Measurements from ENCODE around the gene MLIP. TPM values are rescaled to one million over a fixed set of nuclear protein-coding genes. Genes with fewer than 3 reads are reported as not detected.

Gene MLIP
- total and polyA plus RNA-seq, 2 of the 13 experiments (the other 11 are each of a cell fraction or from before 2014, with no cell fraction given) = 0.08 to 0.33 TPM

DNA sequence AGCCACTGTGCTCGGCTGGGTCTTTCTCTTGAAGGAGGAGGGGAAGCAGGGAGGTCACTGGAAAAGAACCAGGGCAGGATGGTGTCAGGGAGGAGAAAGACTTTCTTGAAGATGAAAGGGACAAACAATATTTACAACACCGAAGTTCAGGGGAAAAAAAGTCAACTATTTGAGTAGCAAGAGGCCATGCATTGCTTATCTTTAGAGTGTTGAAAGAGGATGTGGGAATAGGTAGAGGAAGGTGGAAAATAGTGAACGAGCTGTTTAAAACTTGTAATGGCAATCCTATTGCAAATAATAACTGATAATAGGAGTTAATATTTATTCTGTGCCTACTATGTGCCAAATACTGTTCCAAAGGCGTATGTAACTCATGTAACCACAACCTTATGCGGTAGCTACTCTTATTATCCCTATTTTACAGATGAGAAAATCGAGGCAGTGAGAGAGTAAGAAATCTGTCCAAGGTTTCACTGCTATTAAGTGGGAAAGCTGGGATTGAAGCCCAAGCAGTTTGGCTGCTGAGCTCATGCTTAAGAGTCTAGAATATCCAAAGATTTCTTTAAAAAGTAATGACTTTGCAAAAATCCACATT lies 12.7 kb upstream of the MLIP start (continued):
- TF ChIP-seq, protein P1, sequence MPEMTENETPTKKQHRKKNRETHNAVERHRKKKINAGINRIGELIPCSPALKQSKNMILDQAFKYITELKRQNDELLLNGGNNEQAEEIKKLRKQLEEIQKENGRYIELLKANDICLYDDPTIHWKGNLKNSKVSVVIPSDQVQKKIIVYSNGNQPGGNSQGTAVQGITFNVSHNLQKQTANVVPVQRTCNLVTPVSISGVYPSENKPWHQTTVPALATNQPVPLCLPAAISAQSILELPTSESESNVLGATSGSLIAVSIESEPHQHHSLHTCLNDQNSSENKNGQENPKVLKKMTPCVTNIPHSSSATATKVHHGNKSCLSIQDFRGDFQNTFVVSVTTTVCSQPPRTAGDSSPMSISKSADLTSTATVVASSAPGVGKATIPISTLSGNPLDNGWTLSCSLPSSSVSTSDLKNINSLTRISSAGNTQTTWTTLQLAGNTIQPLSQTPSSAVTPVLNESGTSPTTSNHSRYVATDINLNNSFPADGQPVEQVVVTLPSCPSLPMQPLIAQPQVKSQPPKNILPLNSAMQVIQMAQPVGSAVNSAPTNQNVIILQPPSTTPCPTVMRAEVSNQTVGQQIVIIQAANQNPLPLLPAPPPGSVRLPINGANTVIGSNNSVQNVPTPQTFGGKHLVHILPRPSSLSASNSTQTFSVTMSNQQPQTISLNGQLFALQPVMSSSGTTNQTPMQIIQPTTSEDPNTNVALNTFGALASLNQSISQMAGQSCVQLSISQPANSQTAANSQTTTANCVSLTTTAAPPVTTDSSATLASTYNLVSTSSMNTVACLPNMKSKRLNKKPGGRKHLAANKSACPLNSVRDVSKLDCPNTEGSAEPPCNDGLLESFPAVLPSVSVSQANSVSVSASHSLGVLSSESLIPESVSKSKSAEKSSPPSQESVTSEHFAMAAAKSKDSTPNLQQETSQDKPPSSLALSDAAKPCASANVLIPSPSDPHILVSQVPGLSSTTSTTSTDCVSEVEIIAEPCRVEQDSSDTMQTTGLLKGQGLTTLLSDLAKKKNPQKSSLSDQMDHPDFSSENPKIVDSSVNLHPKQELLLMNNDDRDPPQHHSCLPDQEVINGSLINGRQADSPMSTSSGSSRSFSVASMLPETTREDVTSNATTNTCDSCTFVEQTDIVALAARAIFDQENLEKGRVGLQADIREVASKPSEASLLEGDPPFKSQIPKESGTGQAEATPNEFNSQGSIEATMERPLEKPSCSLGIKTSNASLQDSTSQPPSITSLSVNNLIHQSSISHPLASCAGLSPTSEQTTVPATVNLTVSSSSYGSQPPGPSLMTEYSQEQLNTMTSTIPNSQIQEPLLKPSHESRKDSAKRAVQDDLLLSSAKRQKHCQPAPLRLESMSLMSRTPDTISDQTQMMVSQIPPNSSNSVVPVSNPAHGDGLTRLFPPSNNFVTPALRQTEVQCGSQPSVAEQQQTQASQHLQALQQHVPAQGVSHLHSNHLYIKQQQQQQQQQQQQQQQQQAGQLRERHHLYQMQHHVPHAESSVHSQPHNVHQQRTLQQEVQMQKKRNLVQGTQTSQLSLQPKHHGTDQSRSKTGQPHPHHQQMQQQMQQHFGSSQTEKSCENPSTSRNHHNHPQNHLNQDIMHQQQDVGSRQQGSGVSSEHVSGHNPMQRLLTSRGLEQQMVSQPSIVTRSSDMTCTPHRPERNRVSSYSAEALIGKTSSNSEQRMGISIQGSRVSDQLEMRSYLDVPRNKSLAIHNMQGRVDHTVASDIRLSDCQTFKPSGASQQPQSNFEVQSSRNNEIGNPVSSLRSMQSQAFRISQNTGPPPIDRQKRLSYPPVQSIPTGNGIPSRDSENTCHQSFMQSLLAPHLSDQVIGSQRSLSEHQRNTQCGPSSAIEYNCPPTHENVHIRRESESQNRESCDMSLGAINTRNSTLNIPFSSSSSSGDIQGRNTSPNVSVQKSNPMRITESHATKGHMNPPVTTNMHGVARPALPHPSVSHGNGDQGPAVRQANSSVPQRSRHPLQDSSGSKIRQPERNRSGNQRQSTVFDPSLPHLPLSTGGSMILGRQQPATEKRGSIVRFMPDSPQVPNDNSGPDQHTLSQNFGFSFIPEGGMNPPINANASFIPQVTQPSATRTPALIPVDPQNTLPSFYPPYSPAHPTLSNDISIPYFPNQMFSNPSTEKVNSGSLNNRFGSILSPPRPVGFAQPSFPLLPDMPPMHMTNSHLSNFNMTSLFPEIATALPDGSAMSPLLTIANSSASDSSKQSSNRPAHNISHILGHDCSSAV (CRISPR knock-in tag; IDR thresholded peaks at IDR 0.05; ENCODE audit: borderline replicate concordance) = no peak
- TF ChIP-seq, protein P2, sequence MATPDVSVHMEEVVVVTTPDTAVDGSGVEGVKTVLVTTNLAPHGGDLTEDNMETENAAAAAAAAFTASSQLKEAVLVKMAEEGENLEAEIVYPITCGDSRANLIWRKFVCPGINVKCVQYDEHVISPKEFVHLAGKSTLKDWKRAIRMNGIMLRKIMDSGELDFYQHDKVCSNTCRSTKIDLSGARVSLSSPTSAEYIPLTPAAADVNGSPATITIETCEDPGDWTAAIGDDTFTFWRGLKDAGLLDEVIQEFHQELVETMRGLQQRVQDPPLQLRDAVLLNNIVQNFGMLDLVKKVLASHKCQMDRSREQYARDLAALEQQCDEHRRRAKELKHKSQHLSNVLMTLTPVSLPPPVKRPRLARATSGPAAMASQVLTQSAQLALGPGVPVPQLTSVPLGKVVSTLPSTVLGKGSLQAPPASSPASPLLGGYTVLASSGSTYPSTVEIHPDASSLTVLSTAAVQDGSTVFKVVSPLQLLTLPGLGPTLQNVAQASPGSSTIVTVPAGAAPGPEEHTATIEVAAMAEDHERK (CRISPR knock-in tag; IDR thresholded peaks at IDR 0.05; ENCODE audit: low read depth) = no peak
- TF ChIP-seq ZNF775 (CRISPR knock-in tag; IDR thresholded peaks at IDR 0.05; ENCODE audit: borderline replicate concordance) (no peak), ZNF652 (CRISPR knock-in tag; IDR thresholded peaks at IDR 0.05; ENCODE audit: borderline replicate concordance, low read depth) (no peak), NFIC (IDR thresholded peaks at IDR 0.05; ENCODE audit: low read length) (0 out of 2 replicates have a peak, but pooled peaks have one; percentile 6), HIVEP1 (CRISPR knock-in tag; IDR thresholded peaks at IDR 0.05) (no peak), ZNF160 (CRISPR knock-in tag; IDR thresholded peaks at IDR 0.05) (no peak), NCOA2 (CRISPR knock-in tag; IDR thresholded peaks at IDR 0.05) (peak; percentile 52), ZNF724P (CRISPR knock-in tag; IDR thresholded peaks at IDR 0.05; ENCODE audit: borderline replicate concordance) (no peak), NBN (conservative IDR thresholded peaks at IDR 0.05) (no peak)
- TF ChIP-seq, protein P3, sequence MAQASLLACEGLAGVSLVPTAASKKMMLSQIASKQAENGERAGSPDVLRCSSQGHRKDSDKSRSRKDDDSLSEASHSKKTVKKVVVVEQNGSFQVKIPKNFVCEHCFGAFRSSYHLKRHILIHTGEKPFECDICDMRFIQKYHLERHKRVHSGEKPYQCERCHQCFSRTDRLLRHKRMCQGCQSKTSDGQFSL (CRISPR knock-in tag; IDR thresholded peaks at IDR 0.05) = no peak
- TF ChIP-seq, protein P4, sequence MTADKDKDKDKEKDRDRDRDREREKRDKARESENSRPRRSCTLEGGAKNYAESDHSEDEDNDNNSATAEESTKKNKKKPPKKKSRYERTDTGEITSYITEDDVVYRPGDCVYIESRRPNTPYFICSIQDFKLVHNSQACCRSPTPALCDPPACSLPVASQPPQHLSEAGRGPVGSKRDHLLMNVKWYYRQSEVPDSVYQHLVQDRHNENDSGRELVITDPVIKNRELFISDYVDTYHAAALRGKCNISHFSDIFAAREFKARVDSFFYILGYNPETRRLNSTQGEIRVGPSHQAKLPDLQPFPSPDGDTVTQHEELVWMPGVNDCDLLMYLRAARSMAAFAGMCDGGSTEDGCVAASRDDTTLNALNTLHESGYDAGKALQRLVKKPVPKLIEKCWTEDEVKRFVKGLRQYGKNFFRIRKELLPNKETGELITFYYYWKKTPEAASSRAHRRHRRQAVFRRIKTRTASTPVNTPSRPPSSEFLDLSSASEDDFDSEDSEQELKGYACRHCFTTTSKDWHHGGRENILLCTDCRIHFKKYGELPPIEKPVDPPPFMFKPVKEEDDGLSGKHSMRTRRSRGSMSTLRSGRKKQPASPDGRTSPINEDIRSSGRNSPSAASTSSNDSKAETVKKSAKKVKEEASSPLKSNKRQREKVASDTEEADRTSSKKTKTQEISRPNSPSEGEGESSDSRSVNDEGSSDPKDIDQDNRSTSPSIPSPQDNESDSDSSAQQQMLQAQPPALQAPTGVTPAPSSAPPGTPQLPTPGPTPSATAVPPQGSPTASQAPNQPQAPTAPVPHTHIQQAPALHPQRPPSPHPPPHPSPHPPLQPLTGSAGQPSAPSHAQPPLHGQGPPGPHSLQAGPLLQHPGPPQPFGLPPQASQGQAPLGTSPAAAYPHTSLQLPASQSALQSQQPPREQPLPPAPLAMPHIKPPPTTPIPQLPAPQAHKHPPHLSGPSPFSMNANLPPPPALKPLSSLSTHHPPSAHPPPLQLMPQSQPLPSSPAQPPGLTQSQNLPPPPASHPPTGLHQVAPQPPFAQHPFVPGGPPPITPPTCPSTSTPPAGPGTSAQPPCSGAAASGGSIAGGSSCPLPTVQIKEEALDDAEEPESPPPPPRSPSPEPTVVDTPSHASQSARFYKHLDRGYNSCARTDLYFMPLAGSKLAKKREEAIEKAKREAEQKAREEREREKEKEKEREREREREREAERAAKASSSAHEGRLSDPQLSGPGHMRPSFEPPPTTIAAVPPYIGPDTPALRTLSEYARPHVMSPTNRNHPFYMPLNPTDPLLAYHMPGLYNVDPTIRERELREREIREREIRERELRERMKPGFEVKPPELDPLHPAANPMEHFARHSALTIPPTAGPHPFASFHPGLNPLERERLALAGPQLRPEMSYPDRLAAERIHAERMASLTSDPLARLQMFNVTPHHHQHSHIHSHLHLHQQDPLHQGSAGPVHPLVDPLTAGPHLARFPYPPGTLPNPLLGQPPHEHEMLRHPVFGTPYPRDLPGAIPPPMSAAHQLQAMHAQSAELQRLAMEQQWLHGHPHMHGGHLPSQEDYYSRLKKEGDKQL (CRISPR knock-in tag; IDR thresholded peaks at IDR 0.05; ENCODE audit: low read depth) = peak; percentile 56
- TF ChIP-seq, protein P5, sequence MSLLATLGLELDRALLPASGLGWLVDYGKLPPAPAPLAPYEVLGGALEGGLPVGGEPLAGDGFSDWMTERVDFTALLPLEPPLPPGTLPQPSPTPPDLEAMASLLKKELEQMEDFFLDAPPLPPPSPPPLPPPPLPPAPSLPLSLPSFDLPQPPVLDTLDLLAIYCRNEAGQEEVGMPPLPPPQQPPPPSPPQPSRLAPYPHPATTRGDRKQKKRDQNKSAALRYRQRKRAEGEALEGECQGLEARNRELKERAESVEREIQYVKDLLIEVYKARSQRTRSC (CRISPR knock-in tag; IDR thresholded peaks at IDR 0.05; ENCODE audit: low read depth) = no peak
